ENCODE measurements around the gene EID3.

DNA sequence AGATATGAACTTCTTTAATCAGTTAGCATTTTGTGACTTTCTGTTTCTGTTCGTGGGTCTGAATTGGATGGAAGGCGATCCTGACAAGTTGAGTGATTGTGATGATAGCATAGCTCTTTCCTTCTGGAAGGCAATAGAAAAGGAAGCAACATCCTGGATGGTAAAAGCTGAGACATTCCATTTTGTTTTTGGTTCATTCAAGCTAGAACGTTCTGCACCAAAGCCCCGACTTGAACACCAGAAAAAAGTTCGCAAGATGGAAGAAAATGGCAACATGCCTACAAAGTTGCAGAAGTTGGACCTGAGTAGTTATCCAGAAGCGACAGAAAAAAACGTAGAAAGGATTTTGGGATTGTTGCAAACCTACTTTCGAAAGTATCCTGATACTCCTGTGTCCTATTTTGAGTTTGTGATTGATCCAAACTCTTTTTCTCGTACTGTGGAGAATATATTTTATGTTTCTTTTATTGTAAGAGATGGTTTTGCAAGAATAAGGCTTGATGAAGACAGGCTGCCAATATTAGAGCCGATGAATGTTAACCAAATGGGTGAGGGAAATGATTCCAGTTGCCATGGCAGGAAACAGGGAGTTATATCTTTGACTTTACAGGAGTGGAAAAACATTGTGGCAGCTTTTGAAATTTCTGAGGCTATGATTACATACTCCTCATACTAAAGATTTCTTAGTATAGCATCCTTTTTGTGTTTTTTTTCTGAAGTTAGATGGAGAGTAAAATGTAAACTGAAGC lies 896 bp downstream of the EID3 start:
- no peak for TF ChIP-seq POLR2A (IDR thresholded peaks at IDR 0.05)
- TF ChIP-seq, protein P1, sequence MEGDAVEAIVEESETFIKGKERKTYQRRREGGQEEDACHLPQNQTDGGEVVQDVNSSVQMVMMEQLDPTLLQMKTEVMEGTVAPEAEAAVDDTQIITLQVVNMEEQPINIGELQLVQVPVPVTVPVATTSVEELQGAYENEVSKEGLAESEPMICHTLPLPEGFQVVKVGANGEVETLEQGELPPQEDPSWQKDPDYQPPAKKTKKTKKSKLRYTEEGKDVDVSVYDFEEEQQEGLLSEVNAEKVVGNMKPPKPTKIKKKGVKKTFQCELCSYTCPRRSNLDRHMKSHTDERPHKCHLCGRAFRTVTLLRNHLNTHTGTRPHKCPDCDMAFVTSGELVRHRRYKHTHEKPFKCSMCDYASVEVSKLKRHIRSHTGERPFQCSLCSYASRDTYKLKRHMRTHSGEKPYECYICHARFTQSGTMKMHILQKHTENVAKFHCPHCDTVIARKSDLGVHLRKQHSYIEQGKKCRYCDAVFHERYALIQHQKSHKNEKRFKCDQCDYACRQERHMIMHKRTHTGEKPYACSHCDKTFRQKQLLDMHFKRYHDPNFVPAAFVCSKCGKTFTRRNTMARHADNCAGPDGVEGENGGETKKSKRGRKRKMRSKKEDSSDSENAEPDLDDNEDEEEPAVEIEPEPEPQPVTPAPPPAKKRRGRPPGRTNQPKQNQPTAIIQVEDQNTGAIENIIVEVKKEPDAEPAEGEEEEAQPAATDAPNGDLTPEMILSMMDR (IDR thresholded peaks at IDR 0.05), result no peak
- TF ChIP-seq POLR2AphosphoS5 (IDR thresholded peaks at IDR 0.05), result no peak
